Kidney (tissue), 14 donors: ENCODE measurements around the gene MATN1. TPM values are rescaled to one million over a fixed set of nuclear protein-coding genes. Genes with fewer than 3 reads are reported as not detected.

Experiments used
- DNase-seq, 5 donors: peaks; one replicate each; pipeline ENCODE4 v3.0.0-alpha.2; 2013 to 2020
- FAIRE-seq: peaks from 2 replicates; lab custom pipeline; 2012; peaks lifted over from hg19 to GRCh38; lab: Jason Lieb, UNC
- H3K27ac ChIP-seq, 2 donors: one replicate each; pipeline ENCODE4 v1.7.0; 2013; ENCODE audit warnings: low read depth in 2 of 2, low read length in 2 of 2, inconsistent platforms in 1 of 2
- H3K27me3 ChIP-seq: one replicate; pipeline ENCODE4 v1.7.1; 2013; ENCODE audit warnings: low read length, inconsistent platforms; ENCODE audit not compliant: control insufficient read depth, insufficient read depth
- H3K36me3 ChIP-seq, 3 donors: one replicate each; pipeline versions ENCODE4 v1.7.0 to v1.7.1; 2013; ENCODE audit warnings: low read length in 3 of 3, control low read depth in 1 of 3, inconsistent platforms in 1 of 3; ENCODE audit not compliant: insufficient read depth in 3 of 3, control insufficient read depth in 2 of 3
- H3K4me1 ChIP-seq, 3 donors: one replicate each; pipeline versions ENCODE4 v1.7.0 to v1.7.1; 2013; ENCODE audit warnings: low read length in 3 of 3, inconsistent platforms in 1 of 3, low read depth in 1 of 3; ENCODE audit not compliant: control insufficient read depth in 2 of 3, insufficient read depth in 2 of 3
- H3K4me3 ChIP-seq, 3 donors: one replicate each; pipeline versions ENCODE4 v1.7.0 to v1.8.1; 2013; ENCODE audit warnings: low read length in 3 of 3, control low read depth in 1 of 3, inconsistent platforms in 1 of 3
- H3K9ac ChIP-seq, 3 donors: one replicate each; pipeline versions ENCODE4 v1.7.0 to v1.7.1; 2013; ENCODE audit warnings: low read length in 3 of 3, control low read depth in 1 of 3, inconsistent platforms in 1 of 3
- H3K9me3 ChIP-seq, 3 donors: one replicate each; pipeline versions ENCODE4 v1.7.0 to v1.7.1; 2013; ENCODE audit warnings: low read length in 3 of 3, control low read depth in 1 of 3, inconsistent platforms in 1 of 3; ENCODE audit not compliant: control insufficient read depth in 2 of 3, insufficient read depth in 1 of 3
- CTCF ChIP-seq: IDR thresholded peaks from 3 replicates; pipeline ENCODE4 v1.5.1; 2012; ENCODE audit warnings: mild to moderate bottlenecking, moderate library complexity, borderline replicate concordance; ENCODE audit not compliant: insufficient read depth; ENCODE audit errors: extremely low read depth
- intact Hi-C: fragments of 100-400 bp; cut with DNase I; formaldehyde crosslinking; loops from one replicate; pipeline ENCODE4 v1.11.1; 2022
- polyA plus RNA-seq: library from polyadenylated mRNA; stranded (reverse); fragments of 350-450 nt; fragmentation: Illumina TruSeq; extraction: RNeasy Lipid Tissue Mini Kit (QIAGEN cat#74804); gene quantifications from one replicate; pipeline ENCODE4 v1.2.3, GENCODE V29; 2014; ENCODE audit warnings: low read depth, low replicate concordance; ENCODE audit not compliant: insufficient read depth
- total RNA-seq: library from RNA; stranded (reverse); fragmentation: NEBNext Ultra II Directional; extraction: Animal tissue kit (Norgen Biotek cat#: 25700); gene quantifications from one replicate; pipeline ENCODE4 v1.2.1, GENCODE V29; 2021
- donor health status: control.
- donor health status: control.
- donor health status: control.
- donor health status: control.
- donor health status: control.
- donor health status: DM: yes; HTN: yes; CAD: no.
- donor health status: Normal renal cell carcinoma (clear cell type).

The MATN1 gene
- total and polyA plus RNA-seq, 2 donors from 2014 or later = 0.13 TPM; not detected in 1

GRCh38 chr1:30742963-30743559, 19.7 kb upstream of the MATN1 start:
- Histone ChIP-seq H3K4me3 (no peak overlapping the region), H3K9me3 (no peaks in the 10 kb centered on the region), H3K4me1 (no peaks in the 10 kb centered on the region), H3K27me3 (no peaks in the 10 kb centered on the region), H3K27ac (no peak overlapping the region), H3K9ac (no peak overlapping the region), H3K36me3 (no peaks in the 10 kb centered on the region)
- no peak for DNase-seq
- no peak for FAIRE-seq
- intact Hi-C loops = no loop called here
- no peak for TF ChIP-seq CTCF

- no peaks in the 10 kb centered on the region for H3K4me1 ChIP-seq
- H3K27me3 ChIP-seq = no peaks in the 10 kb centered on the region
- no peak for TF ChIP-seq CTCF
- H3K9ac ChIP-seq = no peak overlapping the region
- FAIRE-seq (no peak), DNase-seq (peak in 1 of 5 donors; percentile 43)
- H3K4me3 ChIP-seq = no peak overlapping the region
- H3K36me3 ChIP-seq = no peaks in the 10 kb centered on the region
- intact Hi-C loops = no loop called here
- H3K27ac ChIP-seq = no peak overlapping the region
- no peaks in the 10 kb centered on the region for H3K9me3 ChIP-seq
These were observed 19.0 kb upstream of the MATN1 start for GRCh38 chr1:30742300-30742962.

GRCh38 chr1:30741239-30741894, 18.0 kb upstream of the MATN1 start:
- Histone ChIP-seq H3K4me1 (no peaks in the 10 kb centered on the region), H3K27me3 (no peaks in the 10 kb centered on the region), H3K9ac (no peak overlapping the region), H3K27ac (no peak overlapping the region), H3K4me3 (no peak overlapping the region), H3K36me3 (no peaks in the 10 kb centered on the region), H3K9me3 (no peaks in the 10 kb centered on the region)
- FAIRE-seq = no peak
- no peak for TF ChIP-seq CTCF
- intact Hi-C loops = no loop called here
- peak in 2 of 5 donors; percentile 27 to 57 for DNase-seq
